Muscle of back (tissue), 11 donors: ENCODE data around the gene PCNX2. TPM values are rescaled to one million over a fixed set of nuclear protein-coding genes. Genes with fewer than 3 reads are reported as not detected.
"Not testable (repeated sequence)": the region's sequence is repeated elsewhere in the genome, so short reads cannot be mapped to it uniquely, and the experiment has no call there.

Experiments
- DNase-seq, 3 donors: peaks; one replicate each; pipeline versions ENCODE4 v3.0.0 to v3.0.0-alpha.2; 2013
- polyA plus RNA-seq, 10 donors: library from polyadenylated mRNA; unstranded; fragments of 120-200 nt; gene quantifications; one replicate each; pipeline ENCODE4 v1.2.1, GENCODE V29; 2013; ENCODE audit not compliant: insufficient read length in 10 of 10

PCNX2 gene
- polyA plus RNA-seq, 10 donors: 1.7 to 4.8 (median 3.1) TPM

DNA sequence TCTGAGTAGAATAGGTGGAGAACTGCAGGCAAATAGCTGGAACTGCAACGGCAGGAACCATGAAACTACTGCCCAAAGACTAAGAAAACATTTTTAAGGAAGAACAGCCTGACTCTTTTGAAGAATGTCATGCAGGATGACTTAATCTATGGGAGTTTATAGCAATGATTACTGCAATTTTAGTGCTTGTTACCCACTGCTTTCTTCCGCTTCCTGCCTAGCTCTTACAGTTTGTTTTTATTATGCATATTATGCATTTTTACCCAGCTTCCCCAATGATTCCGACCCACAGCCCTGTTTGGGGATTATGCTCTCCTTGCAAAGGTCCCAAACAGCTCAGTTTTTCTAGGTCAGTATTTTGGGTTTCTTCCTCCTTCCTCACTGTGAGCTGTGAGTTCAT, 71.2 kb downstream of the PCNX2 start:
- DNase-seq: no peak

DNA sequence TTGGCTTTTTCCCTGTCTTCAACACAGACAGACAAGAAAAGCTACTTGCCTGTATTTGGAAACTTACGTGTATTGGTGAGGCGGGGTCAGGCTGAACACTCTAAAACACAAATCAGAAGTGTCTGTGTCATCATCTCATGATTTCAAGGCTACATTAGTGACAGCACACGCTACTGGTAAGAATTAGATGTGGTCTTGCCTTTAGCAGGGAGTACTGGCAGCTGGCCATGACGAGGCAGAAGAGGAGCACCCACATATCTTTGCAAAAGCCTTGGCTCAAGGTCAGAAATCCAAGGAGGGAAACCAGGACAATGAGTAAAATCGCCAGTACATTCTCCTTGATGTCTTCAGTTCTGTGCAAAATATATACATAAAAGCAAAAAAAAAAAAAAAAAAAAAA, 77.7 kb downstream of the PCNX2 start:
- DNase-seq: no peak

DNA sequence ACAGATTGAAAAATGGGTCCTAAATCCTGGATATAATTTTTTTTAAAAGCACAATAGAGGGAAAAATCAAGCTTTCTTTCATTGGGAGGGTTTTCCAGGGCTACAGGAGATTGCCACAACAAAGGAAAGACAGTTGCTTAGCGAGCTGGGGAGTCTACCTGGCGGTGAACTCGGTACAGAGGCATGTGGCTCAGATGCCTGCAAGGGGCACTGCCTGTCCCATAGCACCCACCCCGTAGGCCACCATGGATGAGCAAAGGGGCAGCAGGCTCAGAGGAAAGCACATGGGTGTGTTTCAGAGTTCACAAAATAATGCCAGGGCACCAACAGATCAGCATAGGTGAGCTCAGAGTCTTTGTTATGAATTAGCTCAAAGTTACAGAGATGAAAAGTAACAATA, 79.5 kb downstream of the PCNX2 start:
- no peak for DNase-seq

DNA sequence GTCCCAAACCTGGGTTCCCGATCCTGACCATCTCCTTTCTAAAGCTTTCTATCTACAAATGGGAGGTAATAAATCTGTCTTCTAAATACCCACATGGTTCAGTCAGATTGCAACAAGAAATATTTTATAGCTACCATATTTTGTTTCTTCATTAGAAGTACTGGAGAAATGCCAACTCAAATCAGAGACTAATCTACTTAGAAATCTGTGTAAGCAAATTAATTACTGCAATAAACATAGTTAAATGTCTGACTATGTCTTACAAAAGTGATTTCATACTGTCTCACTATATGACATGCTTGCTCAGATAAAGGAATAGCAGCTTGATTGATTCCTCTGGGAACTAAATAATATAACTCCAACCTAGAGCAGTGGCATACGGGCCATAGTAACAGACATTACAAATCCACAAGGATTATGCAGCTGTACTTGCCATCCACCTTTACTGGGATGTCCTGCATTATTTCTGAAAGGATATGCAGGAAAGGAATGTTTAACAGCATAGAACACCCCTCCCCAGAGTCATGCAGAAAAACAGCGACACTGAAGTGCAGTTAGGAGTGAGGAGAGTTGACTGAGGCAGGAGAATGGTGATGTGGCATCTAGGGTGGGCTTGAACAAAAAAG, 80.3 kb downstream of the PCNX2 start:
- no peak for DNase-seq

DNA sequence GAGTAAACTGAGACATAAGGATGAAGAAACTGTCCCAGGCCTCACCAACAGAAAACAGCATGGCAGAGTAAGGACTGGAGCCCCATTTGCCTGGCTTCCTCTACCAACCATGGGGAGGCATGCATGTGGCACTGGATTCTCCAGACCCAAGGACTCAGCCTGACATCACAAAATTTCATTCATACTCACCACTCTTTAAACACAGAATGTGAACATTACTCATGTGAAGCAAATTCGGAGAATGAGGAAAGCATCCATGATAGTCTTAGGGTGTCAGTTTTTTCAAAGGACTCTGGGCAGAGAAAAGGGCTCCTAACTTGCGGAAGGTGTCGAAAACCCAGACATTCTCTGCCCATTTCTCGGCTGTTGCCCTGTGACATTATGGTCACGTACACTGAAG, 83.9 kb downstream of the PCNX2 start:
- no peak for DNase-seq

DNA sequence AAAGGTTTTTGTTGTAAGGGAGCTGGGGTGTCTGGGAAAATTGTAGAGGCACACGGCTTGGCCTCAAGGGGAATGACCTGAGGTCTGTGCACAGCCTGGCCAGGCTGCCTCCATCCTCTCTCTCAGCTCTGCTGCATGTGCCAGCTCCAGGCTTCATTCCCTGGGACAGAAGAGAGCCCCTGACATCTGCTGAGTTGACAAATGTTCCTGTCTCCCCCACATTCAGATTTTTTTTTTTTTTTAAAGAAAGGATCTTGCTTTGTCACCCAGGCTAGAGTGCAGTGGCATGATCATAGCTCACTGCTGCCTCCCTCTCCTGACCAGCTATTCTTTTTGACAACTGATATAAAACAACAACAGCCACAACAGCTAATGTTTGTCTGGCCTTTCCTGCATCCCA, 84.4 kb downstream of the PCNX2 start:
- DNase-seq: no peak

DNA sequence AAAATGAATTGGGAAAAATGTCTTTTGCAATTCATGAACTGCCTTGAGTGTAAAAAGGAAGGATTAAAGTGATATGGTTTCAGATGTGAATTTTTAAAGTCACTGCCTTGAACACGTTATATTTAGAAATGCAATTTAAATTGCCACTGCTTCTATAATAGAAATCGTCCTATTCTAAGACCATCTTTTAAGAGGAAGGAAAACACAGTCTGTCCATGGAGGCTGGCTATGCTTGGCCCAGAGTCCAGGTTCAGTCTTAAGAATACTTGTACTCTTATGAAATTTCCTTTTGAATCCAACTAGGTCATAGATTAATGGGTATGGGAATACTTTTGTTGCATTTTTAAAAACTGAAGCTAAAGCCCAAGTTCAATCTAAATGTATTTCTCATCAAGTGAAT, 86.0 kb downstream of the PCNX2 start:
- DNase-seq: peak in 2 of 3 donors; percentile 7 to 32

DNA sequence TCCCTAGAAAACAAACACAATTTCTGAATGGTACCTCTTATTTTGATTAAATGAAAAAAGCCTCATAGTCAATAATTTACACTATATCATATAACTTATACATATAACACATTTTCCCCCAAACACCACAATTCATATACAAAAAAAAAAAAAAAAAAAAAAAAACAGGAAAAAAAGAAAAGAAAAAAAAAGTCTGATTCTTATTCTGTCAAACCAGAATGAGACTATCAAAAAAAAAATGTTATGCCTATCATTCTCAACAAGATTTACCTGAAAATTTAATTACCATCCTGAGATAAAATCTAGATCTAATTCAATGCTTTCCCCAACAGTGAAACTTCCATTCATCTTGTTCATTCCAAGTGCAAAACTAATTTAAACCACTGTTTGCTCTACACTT, 86.8 kb downstream of the PCNX2 start:
- DNase-seq: no peak

DNA sequence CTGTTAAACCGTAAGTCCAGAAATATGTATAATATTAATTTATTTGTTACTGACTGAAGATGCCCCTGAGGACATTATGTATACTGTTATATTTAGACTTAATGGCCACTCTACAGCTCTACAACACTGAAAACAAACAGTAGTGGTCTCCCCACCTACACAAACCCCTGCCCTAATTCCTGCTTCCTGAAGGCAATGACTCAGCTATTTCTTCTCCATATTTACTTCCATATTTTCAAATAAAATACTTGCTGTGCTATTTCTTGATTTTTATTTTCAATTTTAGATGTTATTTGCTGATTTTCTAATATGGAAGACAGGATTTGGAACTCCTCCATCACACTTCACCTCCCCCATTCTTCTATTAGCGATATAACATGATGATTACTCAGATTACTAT, 97.6 kb downstream of the PCNX2 start:
- no peak for DNase-seq

DNA sequence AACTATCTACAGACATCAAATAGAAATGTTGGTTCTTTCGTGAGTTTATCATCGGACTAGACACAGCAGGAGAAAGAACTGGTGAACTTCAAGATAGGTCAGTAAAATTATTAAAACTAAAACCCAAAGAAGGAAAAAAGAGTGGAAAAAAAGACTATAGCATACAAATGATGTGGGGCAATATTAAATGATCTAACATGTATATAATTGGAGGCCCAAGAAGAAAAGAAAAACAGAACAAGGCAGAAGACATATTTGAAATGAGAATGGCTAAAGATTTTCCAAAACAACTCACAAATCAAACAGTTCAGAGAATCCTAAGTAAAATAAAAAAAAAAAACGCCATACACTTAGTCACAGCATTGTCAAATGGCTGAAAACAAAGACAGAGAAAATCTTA, 101.8 kb downstream of the PCNX2 start:
- DNase-seq: no peak

DNA sequence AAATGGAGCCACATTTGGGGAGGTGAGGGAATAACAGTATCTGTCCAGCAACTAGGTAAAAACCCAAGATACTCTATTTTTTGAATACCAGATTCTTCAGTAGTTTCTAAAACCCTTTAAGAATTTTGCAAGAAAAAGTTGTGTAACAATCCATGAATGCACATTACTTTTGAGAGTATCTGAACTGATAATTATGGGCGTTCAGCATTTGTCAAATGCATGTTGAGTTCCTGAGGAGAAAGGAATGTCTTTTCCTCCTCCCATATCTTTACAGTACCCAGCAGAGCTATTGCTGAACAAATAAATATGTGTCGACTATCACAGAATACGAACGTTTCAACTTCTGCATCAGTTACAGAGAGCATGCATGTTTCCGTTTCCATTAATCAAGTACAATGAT, 104.5 kb downstream of the PCNX2 start:
- no peak for DNase-seq

DNA sequence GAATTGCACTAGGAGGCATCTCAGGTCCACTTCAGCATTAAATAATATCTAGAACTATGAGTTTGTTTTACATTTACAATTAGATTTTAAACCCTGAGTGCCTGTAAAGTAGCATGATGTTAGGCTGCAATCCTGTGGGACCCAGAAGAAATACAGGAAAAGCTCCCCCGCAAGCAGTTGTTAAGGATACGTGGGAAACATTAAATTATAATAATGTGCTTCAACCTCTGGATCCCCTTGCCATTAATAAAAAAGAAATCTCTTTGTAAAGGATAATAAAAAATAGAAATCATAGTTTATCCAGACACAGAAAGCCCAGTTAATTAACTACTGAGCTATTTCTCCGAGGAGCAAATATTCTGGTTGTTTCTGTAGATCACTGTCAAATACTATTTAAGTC, 106.0 kb downstream of the PCNX2 start:
- no peak for DNase-seq

DNA sequence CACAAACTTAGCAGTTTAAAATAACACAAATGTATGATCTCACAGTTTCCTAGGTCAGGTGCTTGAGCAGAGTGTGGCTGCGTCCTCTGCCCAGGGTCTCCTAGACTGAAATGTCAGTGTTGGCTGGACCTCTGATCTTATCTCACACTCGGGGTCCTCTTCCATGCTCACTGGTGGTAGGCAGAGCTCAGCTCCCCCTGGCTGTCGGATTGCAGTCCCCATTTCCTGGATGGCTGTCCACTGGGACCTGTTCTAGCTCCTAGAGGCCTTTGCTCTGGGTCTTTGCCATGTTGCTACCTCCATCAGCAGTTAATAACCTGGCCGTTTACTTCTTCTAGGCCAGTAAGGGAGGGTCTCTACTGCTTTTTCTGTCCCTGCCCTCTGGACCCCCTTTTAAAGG, 107.5 kb downstream of the PCNX2 start:
- DNase-seq: no peak

DNA sequence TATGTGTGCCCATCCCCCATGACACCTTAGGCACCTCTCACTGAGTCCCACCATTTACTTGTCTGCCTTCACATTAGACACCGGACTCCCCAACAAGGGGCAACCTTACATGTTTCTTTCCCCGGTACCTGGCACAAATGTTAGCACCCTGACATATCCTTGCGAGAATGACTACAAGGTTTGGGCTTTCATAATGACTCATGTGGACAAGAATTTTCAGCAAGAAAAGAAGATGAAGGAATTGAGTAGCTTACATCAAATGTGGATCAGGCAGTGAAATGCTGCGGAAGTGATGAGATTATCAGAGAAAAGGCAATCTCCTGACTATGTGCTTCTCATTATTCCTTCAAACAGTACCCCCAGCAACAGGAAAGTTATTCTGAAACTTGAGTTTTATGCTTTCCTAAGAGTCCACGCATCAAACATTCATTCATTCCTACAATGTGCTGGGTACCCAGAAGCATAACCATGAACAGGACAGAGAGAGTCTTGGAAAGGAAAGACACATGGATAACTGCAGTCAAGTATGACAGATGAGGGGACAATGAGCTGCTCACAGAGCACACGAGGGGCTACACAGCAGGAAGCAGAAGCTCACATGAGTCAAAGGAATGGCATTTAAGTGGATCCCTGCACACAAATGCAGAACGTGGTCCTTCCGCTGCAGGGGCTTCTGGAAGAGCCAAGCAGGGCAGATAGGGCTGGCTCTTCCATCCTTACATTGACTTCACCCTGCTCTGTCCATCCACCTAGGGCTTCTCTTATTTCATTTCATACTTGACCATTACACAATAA, 112.1 kb downstream of the PCNX2 start:
- DNase-seq: peak in 1 of 3 donors; percentile 19

DNA sequence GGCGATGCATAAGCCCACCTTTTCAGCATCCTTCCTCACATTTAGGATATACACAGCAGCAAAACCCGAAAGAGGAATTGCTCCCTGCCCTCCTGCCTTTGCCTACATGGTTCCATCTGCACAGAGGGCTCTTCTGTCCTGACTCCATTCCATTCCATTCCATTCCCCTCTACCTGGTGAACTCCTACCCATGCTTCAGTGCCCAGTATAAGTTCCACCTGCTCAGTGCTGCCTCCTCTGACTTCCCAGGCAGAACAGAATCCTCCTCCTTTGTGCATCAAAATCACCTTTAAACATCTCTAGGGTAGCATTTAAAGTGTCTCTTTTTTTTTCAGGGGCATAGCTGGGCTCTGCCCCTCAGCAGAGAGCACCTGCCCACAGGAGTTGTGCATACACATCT, 112.9 kb downstream of the PCNX2 start:
- DNase-seq: no peak

DNA sequence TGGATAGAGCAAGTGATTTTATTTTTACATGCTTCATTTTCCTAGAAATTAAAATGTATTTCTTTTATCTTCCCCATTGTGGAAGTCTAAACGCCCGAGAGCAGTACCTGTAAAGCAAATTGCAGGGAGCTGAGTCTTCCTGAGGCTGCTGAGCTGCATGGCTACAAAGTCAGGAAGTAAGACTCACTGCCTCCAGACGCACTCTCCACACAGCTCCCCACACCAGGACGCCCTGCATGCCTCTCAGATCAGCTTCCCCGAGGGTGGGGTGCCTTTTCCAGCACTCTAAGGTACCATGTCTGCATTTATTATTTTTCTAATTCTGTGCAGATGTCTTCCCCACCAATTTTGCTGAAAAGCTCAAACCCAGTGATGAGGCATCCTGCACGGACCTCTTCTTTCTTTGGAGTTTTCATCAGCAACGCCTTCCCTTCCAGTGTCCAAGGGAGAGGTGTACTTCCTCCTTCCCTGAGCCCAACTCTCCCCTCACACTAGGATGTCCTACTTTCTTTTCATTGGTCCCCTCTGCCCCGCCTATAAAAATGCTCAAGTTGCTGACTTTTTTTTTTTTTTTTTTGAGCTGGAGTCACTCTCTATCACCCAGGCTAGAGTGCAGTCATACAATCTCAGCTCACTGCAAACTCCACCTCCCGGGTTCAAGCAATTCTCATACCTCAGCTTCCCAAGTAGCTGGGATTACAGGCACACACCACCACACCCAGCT, 114.7 kb downstream of the PCNX2 start:
- DNase-seq: no peak

DNA sequence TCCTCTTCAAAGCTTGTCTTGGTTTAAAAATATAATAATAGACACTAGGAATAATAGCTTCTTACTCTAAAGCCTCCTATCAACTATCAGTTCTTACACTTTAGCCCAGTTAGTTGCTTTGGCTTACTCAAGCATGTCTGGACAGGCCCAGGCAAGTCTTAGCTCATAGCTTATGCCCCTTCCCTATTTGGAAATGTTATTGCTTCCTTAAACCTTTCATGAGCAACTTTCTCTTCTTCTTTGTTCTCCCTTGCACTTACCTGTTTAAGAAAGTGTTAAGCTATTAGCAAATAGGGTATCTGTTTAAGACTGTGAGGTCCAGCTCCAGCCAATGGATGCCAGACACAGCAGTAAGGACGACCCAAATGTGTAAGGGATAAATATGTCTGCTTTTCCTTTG, 115.9 kb downstream of the PCNX2 start:
- DNase-seq: not testable (repeated sequence)

DNA sequence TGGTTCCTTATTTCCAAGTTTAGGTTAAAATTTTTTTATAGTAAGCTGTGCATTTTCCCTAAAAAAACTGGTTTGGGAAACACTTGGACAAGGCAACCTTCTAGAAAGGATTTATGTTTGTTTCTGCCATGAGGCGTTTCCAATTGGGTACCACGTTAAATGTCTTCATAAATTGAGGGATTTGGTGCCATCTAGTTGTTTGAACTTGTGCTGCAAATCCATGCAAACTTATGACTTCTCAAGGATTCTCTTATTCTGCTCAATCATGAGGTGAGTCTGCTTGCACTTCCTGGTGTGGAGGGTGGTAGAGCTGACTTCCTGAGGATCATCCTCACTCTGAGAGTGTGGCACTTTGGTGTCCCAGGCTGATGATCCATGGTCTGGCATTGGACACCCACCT, 123.3 kb downstream of the PCNX2 start:
- DNase-seq: peak in 1 of 3 donors; percentile 9

DNA sequence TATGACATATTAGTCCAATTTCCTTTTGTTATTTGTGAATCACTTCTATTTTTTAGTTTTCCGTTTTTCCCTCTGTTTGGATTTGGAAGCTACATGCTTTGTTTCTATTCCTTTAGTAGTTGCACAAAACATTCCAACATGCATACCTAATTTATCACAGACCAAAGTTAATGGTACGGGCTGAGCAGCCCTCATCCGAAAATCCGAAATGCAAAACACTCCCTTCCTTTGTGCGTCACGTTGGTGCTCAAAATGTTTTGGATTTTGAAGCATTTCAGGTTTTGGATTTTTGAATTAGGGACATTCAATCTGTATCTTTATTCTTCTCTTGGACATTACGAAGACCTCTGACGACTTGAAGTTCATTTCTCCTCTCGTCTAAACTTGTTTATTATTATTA, 124.8 kb downstream of the PCNX2 start:
- DNase-seq: no peak

DNA sequence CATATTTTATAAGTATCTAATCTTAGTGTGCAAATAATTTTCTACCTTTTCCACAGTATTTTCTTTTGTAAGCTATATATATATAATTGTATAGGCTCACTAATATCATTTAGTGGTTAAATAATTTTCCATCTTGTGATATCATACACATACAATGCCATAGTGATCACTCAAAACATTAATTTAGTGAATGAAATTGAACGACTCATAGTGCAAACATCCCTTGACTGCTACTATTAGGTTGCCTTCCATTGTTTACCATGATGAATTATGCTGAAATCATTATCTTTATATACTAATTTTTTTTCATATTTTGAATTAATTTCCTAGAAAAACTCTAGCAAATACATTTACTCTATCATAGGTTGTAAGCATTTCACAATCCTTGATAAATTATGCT, 127.1 kb downstream of the PCNX2 start:
- DNase-seq: no peak

DNA sequence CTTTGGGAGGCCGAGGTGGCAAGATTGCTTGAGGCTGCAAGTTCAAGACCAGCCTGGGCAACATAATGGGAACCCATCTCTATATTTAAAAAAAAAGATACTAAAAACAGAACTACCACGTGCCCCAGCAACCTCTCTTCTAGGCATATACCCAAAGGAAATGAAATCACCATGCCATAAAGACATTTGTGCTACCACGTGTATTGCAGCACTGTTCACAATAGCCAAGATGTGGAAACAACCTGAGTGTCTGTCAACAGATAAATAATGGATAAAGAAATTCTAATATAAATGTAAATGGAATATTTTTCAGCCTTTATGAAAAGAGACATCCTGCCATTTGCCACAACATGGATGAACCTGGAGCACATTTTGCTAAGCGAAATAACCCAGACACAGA, 128.6 kb downstream of the PCNX2 start:
- no peak for DNase-seq

DNA sequence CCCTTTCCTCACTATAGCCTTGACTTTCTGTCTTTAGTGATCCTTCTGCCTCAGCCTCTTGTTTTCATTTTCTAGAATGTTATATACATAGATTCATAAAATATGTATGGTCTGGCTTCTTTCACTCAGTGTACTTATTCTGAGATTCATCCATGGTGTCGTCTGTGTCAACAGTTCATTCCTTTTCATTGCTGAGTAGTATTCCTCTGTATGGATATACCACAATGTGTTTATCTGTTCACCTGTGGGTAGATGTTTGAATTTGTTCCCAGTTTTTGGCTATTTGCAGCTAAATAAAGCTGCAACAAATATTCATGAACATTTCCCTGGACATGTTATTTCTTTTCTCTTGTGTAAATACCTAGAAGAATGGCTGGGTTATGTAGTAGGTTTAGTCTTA, 131.8 kb downstream of the PCNX2 start:
- DNase-seq: no peak

DNA sequence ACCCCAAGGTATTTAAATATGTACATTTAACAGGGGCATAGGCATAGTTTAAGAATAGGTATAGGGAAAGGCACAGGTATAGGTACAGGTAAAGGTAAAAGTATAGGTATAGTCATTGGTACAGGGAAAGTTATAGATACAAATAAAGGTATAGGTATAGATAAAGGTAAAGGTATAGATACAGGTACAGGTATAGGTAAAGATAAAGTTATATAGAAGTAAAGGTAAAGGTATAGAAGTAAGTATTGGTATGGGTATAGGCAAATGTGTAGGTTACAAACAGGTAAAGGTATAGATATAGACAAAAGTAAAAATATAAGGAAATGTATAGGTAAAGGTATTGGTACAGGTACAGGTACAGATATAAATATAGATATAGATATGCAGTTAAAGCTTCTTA, 137.2 kb downstream of the PCNX2 start:
- no peak for DNase-seq
